CD4-positive, alpha-beta T cell treated with Interleukin-21 for 1 hour (primary cell): ENCODE data around the gene GPR176.
A peak's percentile ranks its signal among the peaks of the same experiment; 100 is the strongest.
"Not testable (repeated sequence)": the region's sequence is repeated elsewhere in the genome, so short reads cannot be mapped to it uniquely, and the experiment has no call there.

ENCODE experiments used
- DNase-seq: peaks from one replicate; pipeline ENCODE4 v3.0.0-alpha.2; 2020

GPR176 gene

DNA sequence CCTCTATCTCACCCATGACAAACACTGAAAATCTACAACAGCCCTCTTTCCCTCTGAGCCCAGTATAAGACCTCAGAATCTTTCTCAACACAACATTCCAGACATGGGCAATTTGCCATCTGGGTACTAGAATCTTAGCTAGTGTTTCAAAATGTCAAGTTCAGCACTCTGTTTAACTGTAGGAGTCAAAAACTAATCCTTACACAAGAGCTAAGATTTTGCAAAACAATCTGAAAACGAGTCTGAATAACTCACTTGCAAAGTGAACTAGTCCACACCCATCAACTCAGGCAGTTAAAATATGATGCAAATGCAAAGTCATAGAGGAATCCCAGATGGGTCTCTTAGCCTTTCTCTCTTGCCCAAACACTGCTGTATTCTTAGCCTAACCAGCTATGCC lies 67.8 kb downstream of the GPR176 start:
- no peak for DNase-seq

DNA sequence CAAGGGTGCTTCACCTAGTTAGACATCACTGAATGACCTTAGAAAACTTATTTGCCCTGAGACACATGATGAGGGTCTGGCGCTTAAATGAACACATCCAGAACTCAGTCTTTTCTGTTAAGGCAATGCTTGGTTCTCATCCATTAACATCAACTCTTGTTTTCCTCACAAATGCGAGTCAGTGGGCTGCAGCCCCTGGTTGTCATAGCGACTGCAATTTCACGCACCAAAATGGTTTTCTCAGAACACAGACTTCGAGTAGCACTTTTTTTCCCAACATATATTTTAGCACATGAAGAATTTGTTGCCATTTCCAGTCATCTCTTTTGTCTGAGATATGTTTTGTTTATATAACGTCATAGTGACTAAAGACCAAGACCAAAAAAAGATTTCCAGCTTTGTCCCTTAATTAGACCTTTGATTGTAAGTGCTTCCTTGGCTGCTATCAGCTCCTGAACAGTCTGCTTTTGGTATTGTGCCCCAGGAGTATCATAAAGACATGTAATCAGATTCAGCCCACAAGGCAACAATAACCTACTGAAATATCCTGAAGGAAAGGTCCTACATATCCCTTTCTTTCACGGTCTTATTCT lies 68.5 kb downstream of the GPR176 start:
- DNase-seq, result no peak

DNA sequence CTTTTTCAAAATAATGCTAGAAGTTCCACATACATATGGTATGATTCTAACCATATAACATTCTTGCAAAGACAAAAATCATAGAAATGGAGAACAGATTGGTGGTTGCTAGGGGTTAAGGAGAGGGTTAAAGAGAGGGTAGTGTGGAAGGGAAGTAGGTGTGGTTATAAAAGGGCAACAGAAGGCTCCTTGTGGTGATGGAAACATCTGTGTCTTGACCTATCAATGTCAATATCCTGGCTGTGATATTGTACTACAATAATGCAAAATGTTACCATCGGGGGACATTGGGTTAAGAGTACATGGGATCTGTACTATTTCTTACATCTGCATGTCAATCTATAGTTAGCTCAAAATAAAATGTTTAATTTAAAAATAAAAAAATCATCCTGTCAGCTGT lies 69.6 kb downstream of the GPR176 start:
- DNase-seq, result no peak

DNA sequence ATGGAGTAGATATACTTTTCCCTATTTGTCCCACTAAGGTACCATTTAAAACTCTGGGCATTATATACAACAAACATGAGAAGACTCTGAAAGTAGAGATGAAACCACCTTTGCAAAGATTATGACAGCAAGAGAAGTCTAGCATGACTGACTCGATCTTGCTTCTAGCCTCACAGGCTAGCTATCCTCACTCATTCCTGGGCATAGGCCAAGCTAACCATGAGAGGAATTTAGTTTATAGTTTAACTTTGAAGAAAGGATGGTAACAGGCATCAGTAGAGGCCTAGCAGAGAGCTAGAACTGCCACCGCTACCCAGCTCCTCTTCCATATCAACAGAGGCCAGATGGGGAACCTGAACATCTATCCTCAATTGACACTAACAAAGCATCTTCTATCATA lies 74.0 kb downstream of the GPR176 start:
- no peak for DNase-seq

DNA sequence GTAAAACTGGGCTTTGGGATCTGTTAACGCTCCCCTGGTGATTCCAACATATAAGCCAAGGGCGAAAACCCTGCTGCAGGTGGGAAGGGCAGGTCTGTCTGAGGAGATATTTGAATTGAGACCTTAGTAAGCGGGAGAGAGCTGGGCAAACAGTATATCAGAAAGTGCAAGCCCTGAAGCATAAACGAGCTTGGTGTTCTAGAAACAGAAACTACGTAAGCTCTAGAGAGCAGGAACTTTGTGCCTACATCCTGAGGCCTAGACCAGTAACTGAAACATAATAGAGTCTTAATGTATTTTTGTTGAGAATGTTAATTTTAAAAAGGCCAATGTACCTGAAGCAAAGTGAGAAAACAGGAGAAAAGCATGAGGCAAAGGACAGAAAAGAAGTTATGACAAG lies 74.5 kb downstream of the GPR176 start:
- DNase-seq, result no peak

DNA sequence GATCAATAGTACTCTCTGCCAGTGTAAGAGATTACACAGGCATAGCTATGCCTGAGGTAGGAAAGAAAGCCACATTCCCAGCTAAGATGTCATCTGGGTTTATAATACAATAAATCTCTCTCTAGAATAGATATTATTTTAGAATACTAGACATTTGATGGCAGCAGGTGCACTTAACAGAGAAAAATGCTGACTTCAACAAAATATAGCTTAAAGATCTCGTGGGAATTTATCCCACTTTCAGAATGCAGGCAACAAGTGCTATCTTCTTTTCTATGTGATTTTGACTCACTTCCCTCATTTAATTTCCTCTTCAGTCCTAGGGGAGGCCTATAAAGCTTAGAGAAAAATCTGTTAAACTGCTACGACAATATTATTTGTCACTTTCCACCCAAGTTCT lies 76.5 kb downstream of the GPR176 start:
- DNase-seq, result no peak

DNA sequence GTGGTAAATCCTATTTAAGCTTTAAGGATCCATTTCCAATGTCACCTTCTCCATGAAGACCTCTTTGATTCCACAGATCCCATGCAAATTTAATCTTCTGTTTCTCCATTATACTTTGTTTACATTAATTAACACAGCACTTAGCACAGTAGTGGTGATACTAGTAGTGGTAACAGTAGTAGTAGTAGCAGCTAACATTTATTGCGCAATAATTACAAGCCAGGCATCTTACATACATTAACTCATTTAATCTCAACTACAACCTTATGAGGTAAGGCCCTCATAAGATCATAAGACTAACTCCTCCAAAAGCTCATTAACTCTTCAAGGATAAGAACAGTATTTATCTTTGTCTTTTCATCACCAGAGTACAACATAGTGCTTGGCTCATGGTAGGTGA lies 82.6 kb downstream of the GPR176 start:
- DNase-seq, result no peak

DNA sequence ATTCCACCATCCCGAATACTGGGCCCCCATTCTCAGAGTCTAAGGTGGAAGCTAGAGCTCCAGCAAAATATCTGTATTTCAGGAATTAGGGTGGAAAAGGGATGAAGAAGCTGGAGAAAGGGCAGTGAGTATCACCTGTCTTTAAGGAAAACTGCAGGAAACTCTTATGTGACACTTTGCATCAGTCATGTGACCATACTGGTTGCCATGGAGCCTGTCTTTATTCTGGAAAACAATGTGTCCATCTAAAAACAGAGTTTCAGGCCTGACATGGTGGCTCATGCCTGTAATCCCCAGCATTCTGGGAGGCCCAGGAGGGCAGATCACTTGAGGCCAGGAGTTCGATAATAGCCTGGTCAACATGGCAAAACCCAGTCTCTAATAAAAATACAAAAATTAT lies 84.5 kb downstream of the GPR176 start:
- no peak for DNase-seq

DNA sequence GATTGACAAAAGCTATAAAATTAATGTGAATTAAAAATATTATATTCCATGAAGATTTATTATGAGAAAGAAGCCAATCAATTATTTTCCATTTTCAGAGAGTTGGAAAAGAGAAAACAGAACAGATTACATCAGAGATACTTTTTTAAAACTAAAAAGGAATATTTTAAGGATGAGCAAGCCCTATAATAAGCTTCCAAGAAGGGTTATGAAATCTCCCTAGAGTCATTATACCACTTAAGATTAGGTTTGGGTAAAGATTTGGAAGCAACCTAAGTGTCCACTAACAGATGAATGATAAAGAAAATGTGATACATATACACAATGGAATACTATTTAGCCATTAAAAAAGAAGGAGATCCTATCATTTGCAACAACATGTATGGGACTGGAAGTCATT lies 85.8 kb downstream of the GPR176 start:
- DNase-seq, result no peak

DNA sequence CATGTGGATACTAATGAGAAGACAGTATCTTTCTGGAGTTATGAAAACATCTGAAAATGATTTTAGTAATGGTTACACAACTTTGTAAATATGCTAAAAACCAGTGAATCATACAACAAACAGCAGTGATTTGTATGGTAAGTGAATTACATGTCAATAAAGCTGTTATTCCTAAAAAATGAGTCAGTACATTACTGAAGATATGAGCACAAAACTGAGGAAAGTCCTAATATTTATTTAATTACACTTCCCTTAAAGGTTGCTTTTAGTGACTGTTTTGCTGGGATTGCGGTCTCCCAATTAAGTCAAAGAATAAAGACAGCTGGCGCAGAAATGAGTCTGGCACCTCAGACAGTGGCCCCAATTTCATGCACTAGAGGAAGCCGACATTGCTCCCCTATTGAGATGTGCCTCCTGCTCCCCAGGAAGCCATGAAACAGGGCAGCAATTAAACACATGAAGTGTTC lies 86.5 kb downstream of the GPR176 start:
- no peak for DNase-seq

DNA sequence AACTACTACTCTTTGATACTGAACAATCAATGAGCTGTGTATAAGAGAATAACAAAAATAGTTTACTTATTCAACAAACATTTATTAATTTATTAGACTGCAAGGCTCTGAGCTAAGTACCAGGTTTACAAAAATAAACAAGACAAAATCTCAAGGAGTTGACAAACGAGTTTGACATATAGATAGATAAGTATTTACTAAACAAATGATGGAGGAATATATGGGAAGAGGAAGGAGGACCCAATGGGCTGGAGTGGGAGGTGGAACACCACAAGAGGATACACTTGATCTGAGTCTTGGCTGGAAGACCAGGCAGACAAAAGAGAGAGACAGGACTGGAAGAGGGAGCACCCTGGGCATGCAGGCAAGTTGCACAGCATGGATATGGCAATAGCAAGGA lies 89.9 kb downstream of the GPR176 start:
- DNase-seq, result no peak

DNA sequence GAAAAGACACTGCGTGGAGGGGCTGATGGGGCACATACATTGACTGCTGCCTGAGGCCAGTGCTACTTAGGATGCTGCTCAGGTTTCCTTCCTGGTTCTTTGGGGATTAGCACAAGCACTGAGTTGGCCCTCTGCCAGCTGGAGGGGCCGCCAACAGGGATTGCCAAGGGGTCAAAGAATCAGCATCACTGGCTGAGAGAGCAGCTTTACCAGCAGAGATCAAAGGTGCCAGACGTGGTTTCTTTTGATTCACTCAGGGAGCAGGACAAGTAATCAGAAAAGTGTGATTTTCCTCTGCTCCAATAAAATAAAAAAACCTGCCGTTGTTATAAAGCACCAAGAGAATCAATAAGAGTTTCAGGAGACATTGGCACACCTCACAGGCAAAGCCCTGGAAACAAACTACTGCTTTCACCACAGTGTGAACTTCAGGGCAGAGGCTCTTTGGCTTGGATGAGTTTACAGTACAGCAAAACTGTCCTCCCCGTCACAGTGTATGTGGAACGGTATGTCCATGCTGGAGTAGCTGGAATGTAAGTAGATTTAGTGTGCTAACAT lies 91.6 kb downstream of the GPR176 start:
- DNase-seq, result no peak

DNA sequence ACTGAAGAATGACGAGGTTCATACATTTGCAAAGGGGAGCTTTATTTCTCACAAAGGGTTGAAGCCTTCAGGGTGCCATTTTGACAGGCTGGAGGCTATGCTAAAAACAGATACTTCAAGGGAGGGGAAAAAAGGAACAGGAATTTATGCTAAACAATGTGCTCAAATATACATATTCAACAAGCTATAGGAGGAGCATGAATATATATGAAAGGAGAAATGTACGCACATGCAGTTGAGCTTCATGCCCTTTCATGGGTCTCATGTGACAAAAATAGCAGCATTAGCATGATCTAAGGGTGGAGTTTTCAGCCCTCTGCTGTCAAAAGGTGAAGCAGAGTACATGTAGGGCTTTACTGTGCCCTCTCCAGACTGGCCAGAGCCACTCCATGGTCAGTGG lies 93.1 kb downstream of the GPR176 start:
- no peak for DNase-seq

DNA sequence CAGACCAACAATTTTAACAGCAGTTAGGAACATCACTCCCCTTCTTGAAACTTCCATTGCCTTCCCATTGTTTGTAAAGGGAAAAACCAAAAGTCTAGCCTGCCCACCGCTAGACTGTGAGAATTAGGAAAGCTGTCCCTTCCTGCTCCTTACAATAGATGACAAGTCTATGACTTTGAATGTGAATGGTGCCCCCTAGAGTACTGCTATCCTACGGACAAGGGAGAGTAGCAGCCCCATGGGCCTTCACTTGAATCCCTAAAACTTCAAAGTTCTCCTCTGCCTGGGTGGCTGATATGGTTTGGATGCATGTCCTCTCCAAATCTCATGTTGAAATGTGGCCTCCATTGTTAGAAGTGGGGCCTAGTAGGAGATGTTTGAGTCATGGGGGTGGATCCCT lies 96.4 kb downstream of the GPR176 start:
- no peak for DNase-seq

DNA sequence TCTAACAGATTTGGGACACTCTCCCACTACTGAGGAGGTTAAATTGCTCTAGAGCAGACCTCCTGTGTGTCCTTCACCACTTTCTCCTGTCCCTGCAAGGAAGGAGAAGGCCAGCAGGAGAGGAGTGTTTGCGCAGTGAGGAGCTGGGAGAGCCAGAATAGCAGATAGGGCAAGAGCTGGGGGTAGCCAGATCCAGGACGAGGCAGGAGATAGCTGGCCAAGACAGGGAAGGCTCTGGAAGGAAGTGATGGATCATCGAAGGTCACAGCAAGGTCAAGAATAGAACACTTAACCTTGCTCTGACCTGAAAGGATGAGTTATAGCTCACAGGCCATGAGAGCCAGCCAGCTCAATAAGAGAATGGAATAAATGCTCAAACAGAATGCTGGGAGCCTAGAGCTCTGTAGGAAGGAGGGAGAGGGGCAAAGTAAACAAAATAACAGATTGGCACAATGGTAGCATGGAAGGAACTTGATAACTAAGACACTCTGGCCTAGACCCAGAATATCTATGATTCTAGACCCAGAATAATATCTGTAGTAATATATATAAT lies 99.9 kb downstream of the GPR176 start:
- DNase-seq, result no peak

DNA sequence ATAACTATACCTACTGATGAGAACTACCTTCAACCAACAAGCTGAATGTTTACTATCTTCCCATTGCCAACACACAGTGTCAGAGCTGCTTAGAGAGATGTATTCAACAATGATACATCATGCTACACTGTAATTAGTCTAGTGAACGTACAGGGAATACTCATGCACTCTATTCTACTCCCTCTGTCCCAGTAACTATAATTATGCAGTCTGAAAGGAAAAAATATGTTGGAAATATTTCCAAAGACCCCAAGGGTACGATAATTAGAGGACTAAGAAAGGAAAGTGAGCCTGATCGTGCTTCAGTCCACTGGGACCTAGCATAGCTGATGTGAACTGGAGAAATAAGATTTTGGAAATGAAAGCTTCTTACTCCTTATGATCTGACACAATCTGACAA lies 100.5 kb downstream of the GPR176 start:
- DNase-seq, result no peak

DNA sequence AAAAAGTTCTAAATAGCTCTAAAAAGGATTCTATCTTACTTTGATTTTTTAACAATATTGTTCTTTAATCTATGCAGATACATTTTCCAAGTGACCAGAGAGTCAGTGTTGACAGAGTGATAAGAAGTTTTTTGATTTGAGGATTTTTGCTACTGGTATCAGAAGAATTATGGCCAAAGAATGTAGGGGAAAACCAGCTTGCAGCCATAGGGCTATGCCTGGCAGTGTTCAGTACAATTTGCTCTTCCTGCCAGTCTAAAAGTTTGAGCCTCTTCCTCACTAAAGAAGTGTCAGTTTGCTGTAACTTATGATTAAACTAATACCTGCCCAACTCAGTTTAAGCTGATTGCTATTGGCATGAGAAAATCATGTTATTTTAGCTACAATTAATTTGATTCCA lies 102.2 kb downstream of the GPR176 start:
- DNase-seq, result no peak

DNA sequence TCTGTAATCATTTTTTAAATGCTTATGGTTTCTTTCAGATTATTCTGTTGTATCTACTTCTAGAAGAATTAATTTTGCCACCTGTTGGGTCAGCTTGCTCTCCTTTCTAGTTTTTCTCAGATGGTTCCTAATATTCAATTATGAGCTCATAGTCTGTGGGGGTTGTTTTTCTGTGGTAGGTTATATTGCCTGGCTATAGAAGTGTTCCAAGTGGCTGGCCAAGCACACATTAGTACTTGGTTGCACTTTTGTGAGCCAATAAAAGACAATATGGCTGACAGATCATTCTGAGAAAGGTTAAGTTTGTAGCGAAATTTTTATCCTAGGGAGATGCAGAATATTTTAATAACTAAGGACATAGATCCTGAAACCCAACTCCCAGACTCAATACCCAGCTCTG lies 105.6 kb downstream of the GPR176 start:
- DNase-seq, result no peak

DNA sequence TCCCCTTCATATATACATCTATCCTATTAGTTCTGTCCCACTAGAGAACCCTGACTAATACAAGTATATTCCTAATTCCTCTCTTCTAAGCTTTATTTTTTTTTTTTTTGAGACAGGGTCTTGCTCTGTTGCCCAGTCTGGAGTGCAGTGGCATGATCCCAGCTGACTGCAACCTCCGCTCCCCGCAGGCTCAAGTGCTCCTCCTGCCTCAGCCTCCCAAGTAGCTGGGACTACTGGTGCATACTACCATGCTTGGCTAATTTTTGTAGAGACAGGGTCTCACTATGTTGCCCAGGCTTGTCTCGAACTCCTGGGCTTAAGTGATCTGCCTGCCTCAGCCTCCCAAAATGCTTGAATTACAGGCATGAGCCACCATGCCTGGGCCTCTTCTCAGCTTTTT lies 107.4 kb downstream of the GPR176 start:
- DNase-seq, result not testable (repeated sequence)

DNA sequence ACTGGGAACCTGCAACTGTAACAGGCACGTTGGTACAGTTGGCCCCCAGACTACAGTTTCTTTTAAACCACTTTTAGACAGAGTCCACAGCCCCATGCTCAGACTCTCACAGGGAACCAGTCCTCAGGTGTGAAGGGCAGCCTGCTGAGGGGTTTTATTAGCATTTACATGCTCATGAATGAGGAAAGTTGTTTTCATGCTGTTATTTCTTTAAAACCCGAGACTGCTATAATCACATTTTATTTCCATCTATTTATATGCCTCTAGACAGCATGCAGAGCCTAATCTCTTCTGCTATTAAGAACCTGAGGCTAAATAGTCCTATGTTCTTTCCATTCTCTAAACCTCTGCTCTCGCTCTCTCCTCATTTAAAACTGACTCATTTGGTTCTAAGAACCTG lies 111.2 kb downstream of the GPR176 start:
- DNase-seq, result no peak

DNA sequence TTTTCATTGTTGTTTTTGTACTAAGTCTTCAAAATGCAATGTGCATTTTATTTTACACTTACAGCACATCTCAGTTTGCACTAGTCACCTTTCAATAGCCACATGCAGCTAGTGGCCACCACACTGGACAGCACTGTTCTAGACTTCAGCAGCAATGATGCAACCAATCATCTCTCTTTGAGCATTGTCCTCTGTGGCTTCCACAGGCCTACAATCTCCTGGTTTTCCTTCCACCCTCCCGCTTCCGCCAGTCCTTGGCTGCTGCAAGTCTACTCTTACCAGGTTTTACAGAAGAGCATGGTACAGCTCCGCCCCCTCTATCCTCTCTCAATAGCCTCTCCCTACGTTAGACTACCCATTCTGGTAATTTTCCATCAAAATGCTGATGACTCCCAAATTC lies 112.3 kb downstream of the GPR176 start:
- no peak for DNase-seq

DNA sequence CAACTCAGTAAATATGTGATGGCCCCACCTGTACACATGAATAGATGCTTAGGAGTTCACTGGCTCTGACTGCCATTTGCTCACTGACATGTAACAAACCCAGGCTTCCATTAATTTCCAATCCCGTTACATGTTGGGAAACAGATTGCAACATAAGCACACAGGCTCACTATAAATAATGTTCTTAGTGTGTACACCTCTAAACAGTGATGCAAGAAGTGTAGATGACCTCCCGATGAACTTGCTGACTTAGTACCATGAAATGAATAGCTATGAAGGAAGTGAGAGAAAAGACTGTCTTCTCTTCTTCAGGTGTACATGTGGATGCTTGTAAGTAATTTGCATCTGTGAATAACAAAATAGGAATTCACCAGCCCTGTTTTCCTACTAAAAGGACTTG lies 116.0 kb downstream of the GPR176 start:
- DNase-seq, result no peak

DNA sequence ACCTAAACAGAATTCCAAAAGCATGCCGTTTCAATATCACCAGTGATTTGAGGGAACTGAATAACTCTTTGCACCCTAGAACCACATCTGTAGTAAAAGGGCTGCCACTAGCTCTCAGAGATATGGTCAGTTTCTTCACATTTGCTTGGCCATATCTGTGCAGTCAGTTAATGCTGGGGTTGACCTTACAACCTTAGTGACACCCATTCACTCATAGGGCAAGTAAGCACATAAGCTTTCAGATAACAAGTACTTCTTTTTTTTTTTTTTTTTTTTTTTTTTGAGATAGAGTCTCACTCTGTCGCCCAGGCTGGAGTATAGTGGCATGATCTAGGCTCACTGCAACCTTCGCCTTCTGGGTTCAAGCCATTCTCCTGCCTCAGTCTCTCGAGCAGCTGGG lies 117.0 kb downstream of the GPR176 start:
- no peak for DNase-seq

DNA sequence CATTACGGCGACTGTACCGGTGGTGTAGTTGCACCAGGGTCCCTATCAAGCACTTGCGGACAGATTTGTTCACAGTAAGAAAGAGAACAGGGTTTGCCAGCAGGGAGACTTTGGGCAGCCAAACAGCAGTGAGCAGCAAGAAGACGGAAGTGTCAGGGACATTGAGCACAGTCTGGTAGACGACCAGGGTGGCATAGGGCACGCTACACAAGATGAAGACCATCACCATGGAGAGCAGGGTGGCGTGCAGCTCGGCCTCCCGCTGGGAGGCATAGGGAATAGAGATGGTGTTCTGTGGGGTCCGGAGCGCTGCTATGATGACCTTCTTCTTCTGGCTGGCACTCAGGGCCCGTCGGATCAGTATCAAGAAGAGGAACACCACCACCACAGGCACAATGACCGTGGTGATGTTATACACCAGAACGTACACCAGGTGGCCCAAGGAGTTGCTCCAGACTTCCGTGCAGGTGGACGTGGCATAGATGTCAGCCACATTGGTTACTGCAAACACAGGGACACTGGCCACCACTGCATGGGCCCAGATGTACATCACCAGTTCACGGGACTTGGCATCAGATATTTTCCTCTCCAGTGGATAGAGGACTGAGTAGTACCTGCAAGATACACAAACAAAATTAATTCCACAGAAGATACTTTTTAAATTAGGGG lies 118.3 kb downstream of the GPR176 start:
- DNase-seq, result peak; percentile 5
